ENCODE data around the gene OR5AL1.
"Not testable (repeated sequence)": the region's sequence is repeated elsewhere in the genome, so short reads cannot be mapped to it uniquely, and the experiment has no call there.

Gene OR5AL1

GRCh38 chr11:56412396-56412795 lies at the start of gene OR5AL1:
OR5AL1 (plus strand) TSS chr11:56412696.
- no peak for DNase-seq (ENCODE audit: low read depth)

DNA sequence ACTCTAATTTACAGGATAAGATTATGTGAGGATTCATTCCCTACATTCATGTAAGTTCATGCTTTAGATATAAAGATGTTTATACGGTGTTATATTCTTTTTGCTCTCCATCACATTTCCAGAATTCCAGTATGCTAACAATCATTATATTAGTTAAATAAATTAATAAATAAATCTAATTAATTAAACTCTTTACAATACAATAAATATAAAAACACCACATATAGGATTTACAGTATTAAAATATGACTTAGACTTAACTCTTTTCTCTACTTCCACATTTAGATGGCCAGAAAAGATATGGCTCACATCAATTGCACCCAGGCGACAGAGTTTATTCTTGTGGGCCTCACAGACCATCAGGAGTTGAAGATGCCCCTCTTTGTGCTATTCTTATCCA lies 37.2 kb upstream of the OR5AL1 start, which contains the start of gene OR8U1:
TSS of gene OR8U1 (plus strand) at position 301 of the 400 bp plus-strand sequence. CDS start at position 301, 0 bp downstream.
- DNase-seq (ENCODE audit: low read depth) = no peak

- DNase-seq (ENCODE audit: low read depth) = no peak
Measured at GRCh38 chr11:56380120-56380519, 32.4 kb upstream of the OR5AL1 start.

GRCh38 chr11:56394381-56394780 lies 18.1 kb upstream of the OR5AL1 start:
- no peak for DNase-seq (ENCODE audit: low read depth)

- DNase-seq (ENCODE audit: low read depth) = no peak
Measured at GRCh38 chr11:56396047-56396446, 16.4 kb upstream of the OR5AL1 start.

DNA sequence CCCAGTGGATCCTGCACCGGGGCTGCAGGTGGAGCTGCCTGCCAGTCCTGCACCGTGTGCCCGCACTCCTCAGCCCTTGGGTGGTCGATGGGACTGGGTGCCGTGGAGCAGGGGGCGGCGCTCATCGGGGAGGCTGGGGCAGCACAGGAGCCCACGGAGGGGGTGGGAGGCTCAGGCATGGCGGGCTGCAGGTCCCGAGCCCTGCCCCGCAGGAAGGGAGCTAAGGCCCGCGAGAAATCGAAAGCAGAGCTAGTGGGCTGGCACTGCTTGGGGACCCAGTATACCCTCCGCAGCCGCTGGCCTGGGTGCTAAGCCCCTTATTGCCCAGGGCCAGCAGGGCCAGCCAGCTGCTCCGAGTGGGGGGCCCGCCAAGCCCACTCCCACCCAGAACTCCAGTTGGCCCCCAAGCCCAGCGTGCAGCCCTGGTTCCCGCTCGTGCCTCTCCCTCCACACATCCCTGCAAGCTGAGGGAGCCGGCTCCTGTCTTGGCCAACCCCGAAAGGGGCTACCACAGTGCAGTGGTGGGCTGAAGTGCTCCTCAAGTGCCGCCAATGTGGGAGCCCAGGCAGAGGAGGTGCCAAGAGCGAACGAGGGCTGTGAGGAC lies 10.5 kb upstream of the OR5AL1 start:
- not testable (repeated sequence) for DNase-seq (ENCODE audit: low read depth)

DNA sequence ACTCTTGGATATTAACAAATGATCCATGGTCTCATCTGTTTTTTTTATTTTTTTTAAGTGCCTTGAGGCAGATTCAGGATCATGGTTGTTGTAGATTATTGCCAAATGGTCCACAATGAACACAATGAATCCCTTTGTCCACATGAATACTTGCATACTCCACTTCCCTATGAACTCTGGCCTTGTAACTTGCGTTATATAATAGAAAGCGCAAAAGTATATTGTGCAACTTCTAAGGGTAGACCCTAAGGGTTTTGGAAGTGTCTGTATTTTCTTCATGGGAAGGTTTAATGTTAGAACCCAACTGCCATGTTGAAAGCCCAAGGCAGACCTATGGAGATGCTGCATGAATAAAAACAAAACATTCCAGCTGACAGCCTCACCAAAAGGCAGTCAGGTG lies 8.1 kb upstream of the OR5AL1 start:
- no peak for DNase-seq (ENCODE audit: low read depth)

DNA sequence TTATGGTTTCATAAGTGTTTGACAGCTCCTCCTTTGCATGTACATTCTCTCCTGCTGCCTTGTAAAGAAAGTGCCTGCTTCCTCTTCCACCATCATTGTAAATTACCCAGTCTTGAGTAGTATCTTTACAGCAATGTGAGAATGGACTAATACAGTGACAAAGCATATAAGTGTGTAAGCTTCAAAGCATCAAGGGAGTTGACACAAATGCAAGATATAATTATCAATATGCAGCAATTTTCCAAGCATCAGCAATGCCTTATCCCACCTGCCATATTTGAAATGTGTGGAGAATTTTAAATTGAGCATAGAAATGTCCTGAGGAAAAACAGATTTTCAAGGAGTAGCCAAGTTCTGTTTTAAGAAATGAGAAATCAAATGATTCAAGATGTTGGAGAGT lies 1.7 kb upstream of the OR5AL1 start:
- DNase-seq (ENCODE audit: low read depth) = no peak

GRCh38 chr11:56453521-56453920 lies 41.0 kb downstream of the OR5AL1 start:
- no peak for DNase-seq (ENCODE audit: low read depth)

- DNase-seq (ENCODE audit: low read depth) = no peak
Measured at GRCh38 chr11:56457076-56457475, 44.6 kb downstream of the OR5AL1 start.

All from GM04504 (cell line).